SJSA1 (cell line): ENCODE results near the gene PTPA. TPM values are rescaled to one million over a fixed set of nuclear protein-coding genes. Genes with fewer than 3 reads are reported as not detected.
"Not testable (repeated sequence)": the region's sequence is repeated elsewhere in the genome, so short reads cannot be mapped to it uniquely, and the experiment has no call there.

ENCODE experiments used
- DNase-seq, 2 experiments: peaks; one replicate each; pipeline ENCODE4 v3.0.0-alpha.2; 2015 to 2020; ENCODE audit warnings: low spot score in 2 of 2, low read depth in 1 of 2
- H3K27ac ChIP-seq: fragments of 250-450 bp; sonication (Bioruptor Pico); 2 replicates; pipeline ENCODE4 v1.5.1; 2020; ENCODE audit warnings: mild to moderate bottlenecking, moderate library complexity
- H3K27me3 ChIP-seq: fragments of 250-450 bp; sonication (Bioruptor Pico); replicated peaks from 2 replicates; pipeline ENCODE4 v1.5.1; 2020; ENCODE audit warnings: mild to moderate bottlenecking, moderate library complexity
- H3K36me3 ChIP-seq: fragments of 250-450 bp; sonication (Bioruptor Pico); 2 replicates; pipeline ENCODE4 v1.5.1; 2020; ENCODE audit warnings: mild to moderate bottlenecking
- H3K4me1 ChIP-seq: fragments of 250-450 bp; sonication (Bioruptor Pico); replicated peaks from 2 replicates; pipeline ENCODE4 v1.6.1; 2021; ENCODE audit warnings: mild to moderate bottlenecking
- H3K4me3 ChIP-seq: fragments of 250-450 bp; sonication (Bioruptor Pico); 2 replicates; pipeline ENCODE4 v1.5.1; 2020; ENCODE audit warnings: mild to moderate bottlenecking
- H3K9me3 ChIP-seq: fragments of 250-450 bp; sonication (Bioruptor Pico); replicated peaks from 2 replicates; pipeline ENCODE4 v1.5.1; 2020; ENCODE audit warnings: mild to moderate bottlenecking
- total RNA-seq: library from RNA; depleted of rRNA; stranded (reverse); fragments of >200 nt; shearing (Covaris generic); gene quantifications from 2 replicates; pipeline ENCODE4 v1.2.3, GENCODE V29; 2014; rRNA removed

PTPA gene
- total RNA-seq, 1 experiment from 2014 or later: 93.3 TPM

DNA sequence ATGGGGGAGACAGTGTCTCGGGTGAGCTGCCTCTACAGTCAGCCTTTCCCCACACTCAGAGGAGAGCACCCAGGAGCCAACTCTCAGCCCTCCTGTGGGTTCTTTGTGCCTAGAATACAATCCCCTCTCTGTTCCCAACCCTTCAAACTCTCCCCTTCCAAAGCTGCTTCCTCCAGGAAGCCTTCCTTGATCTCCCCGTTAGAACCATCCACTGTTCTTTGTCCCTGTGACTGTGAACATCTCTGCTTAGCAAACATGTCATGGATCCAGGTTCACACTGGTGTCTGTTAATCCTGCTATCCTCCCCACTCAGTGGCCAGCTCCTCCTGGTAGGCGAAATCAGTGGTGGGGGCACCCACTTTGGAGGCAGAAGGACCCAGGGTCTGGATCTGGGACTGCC is 83.0 kb downstream of the PTPA start:
- no peak for DNase-seq
- 0 out of 2 replicates have a peak, but pooled peaks cover 3% of the 10 kb centered on the region for H3K9me3 ChIP-seq
- no peak overlapping the region for H3K27ac ChIP-seq
- no peaks in the 10 kb centered on the region for H3K36me3 ChIP-seq
- H3K4me1 ChIP-seq: peaks cover 10% of the 10 kb centered on the region
- no peaks in the 10 kb centered on the region for H3K27me3 ChIP-seq
- H3K4me3 ChIP-seq: no peak overlapping the region

DNA sequence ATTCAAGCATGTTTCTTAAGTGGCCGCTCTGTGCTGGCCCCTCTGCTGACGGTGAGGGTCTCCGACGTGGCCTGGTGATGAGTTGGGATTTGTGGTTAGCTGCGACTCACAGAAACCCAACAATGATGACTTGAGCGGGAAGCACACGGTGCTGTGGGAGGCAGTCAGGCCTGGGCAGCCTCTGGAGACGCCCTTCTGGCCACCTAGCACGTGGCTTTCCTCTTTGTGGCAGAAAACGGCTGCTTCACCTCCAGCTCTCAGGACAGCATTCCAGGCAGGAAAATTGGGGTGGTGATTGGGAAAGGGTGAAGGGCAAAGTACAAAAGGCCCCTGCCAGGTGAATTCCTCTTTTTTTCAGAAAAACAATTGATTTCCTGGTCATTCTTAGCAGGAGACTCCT is 84.4 kb downstream of the PTPA start:
- Histone ChIP-seq H3K27ac (no peak overlapping the region), H3K27me3 (no peaks in the 10 kb centered on the region), H3K36me3 (no peaks in the 10 kb centered on the region), H3K4me3 (no peak overlapping the region), H3K4me1 (peaks cover 10% of the 10 kb centered on the region), H3K9me3 (0 out of 2 replicates have a peak, but pooled peaks cover 3% of the 10 kb centered on the region)
- DNase-seq: no peak

GRCh38 chr9:129197045-129197444 is 85.8 kb downstream of the PTPA start:
- DNase-seq, H3K27me3 ChIP-seq, H3K27ac ChIP-seq, H3K4me1 ChIP-seq, H3K36me3 ChIP-seq, H3K9me3 ChIP-seq, H3K4me3 ChIP-seq: not testable (repeated sequence)

GRCh38 chr9:129197978-129198318 is 86.7 kb downstream of the PTPA start:
- Histone ChIP-seq H3K4me1 (peaks cover 10% of the 10 kb centered on the region), H3K4me3 (no peak overlapping the region), H3K36me3 (no peaks in the 10 kb centered on the region), H3K9me3 (no peaks in the 10 kb centered on the region), H3K27ac (no peak overlapping the region), H3K27me3 (no peaks in the 10 kb centered on the region)
- DNase-seq: no peak

Other genes starting within 250 kb of the PTPA start
- 7.9 and 18.3 TPM in 2 replicates for gene KYAT1, start 229.5 kb upstream of the PTPA start, total RNA-seq
- 88.7 and 99.4 TPM in 2 replicates for gene LRRC8A, start 229.3 kb upstream of the PTPA start, total RNA-seq
- gene PHYHD1, start 190.4 kb upstream of the PTPA start, total RNA-seq: not detected in 2 replicates
- 26.6 and 31.6 TPM in 2 replicates for gene DOLK, start 163.8 kb upstream of the PTPA start, total RNA-seq
- 32.3 and 76.3 TPM in 2 replicates for gene NUP188, start 163.7 kb upstream of the PTPA start, total RNA-seq
- gene SH3GLB2, start 83.1 kb upstream of the PTPA start, total RNA-seq: 25.6 and 39.9 TPM in 2 replicates
- 17.6 and 24.9 TPM in 2 replicates for gene MIGA2, start 74.8 kb upstream of the PTPA start, total RNA-seq
- gene DOLPP1, start 30.3 kb upstream of the PTPA start, total RNA-seq: 24.4 and 31.5 TPM in 2 replicates
- gene CRAT, start 622 bp upstream of the PTPA start, total RNA-seq: 8.9 and 20.3 TPM in 2 replicates
- gene IER5L, start 66.8 kb downstream of the PTPA start, total RNA-seq: 6.7 and 8.8 TPM in 2 replicates